K562 (cell line): Measurements from ENCODE around the gene MED20. TPM values are rescaled to one million over a fixed set of nuclear protein-coding genes. Genes with fewer than 3 reads are reported as not detected.

Experiments
- ARID2 ChIP-seq: fragments of 450-650 bp; IDR thresholded peaks from 2 replicates; pipeline ENCODE4 v1.6.1; 2017; ENCODE audit warnings: antibody characterized with exemption, mild to moderate bottlenecking
- ATF2 ChIP-seq: sonication (generic); formaldehyde crosslinking; IDR thresholded peaks from 2 replicates; pipeline ENCODE4 v1.8.1; 2022; ENCODE audit warnings: missing genetic modification reagents
- BHLHE40 ChIP-seq: IDR thresholded peaks from 2 replicates; pipeline ENCODE4 v1.6.1; 2011; ENCODE audit warnings: low read length, improper control_type of control experiment
- CHD1 ChIP-seq: fragments of 200-600 bp; sonication (generic); IDR thresholded peaks from one replicate; pipeline ENCODE4 v1.6.1; 2012; ENCODE audit warnings: mild to moderate bottlenecking, moderate library complexity, low read length, inconsistent platforms
- DNMT1 ChIP-seq: fragments of 450-650 bp; IDR thresholded peaks from 2 replicates; pipeline ENCODE4 v1.6.1; 2016; ENCODE audit warnings: antibody characterized with exemption, mild to moderate bottlenecking
- ESRRB ChIP-seq: fragments of 250-450 bp; sonication (Bioruptor Pico); IDR thresholded peaks from 2 replicates; pipeline ENCODE4 v1.5.0; 2020; ENCODE audit warnings: mild to moderate bottlenecking, moderate library complexity, borderline replicate concordance
- HCFC1 ChIP-seq: IDR thresholded peaks from 2 replicates; pipeline ENCODE4 v1.6.1; 2012; ENCODE audit warnings: low read depth, low read length, improper control_type of control experiment
- HNRNPLL ChIP-seq: fragments of 200-400 bp; formaldehyde crosslinking; IDR thresholded peaks from 2 replicates; pipeline ENCODE4 v1.6.1; 2017; ENCODE audit warnings: low read length, low read depth, mild to moderate bottlenecking; ENCODE audit not compliant: poor library complexity, severe bottlenecking
- IFI16 ChIP-seq: fragments of 250-450 bp; sonication (Bioruptor Pico); IDR thresholded peaks from 2 replicates; pipeline ENCODE4 v2.1.2; 2022; ENCODE audit warnings: mild to moderate bottlenecking, inconsistent platforms
- LARP7 ChIP-seq: fragments of 450-650 bp; IDR thresholded peaks from 2 replicates; pipeline ENCODE4 v1.6.1; 2016
- MYNN ChIP-seq, 2 experiments: sonication (generic); formaldehyde crosslinking in 1 of 2; IDR thresholded peaks; 2 replicates each; pipeline versions ENCODE4 v1.5.0 to v1.6.1; 2016 to 2020; ENCODE audit warnings: antibody characterized with exemption in 1 of 2, missing genetic modification reagents in 1 of 2
- NCOR1 ChIP-seq: fragments of 450-650 bp; IDR thresholded peaks from 2 replicates; pipeline ENCODE4 v1.6.1; 2016; ENCODE audit warnings: mild to moderate bottlenecking, moderate library complexity
- NFIX ChIP-seq: fragments of 250-450 bp; sonication (Bioruptor Pico); IDR thresholded peaks from 2 replicates; pipeline ENCODE4 v1.4.0; 2020; ENCODE audit warnings: low read depth, mild to moderate bottlenecking, moderate library complexity
- NKRF ChIP-seq: fragments of 450-650 bp; IDR thresholded peaks from 2 replicates; pipeline ENCODE4 v1.6.1; 2016; ENCODE audit warnings: borderline replicate concordance
- POLR2G ChIP-seq: fragments of 200-400 bp; formaldehyde crosslinking; IDR thresholded peaks from 2 replicates; pipeline ENCODE4 v1.6.1; 2017; ENCODE audit warnings: low read depth, mild to moderate bottlenecking, antibody characterized with exemption, low read length, moderate library complexity
- RAD21 ChIP-seq, 2 experiments: fragments of 250-450 bp in 1 of 2; fragments of 450-650 bp in 1 of 2; sonication (Bioruptor Pico) in 1 of 2; formaldehyde crosslinking in 1 of 2; IDR thresholded peaks in 1 of 2; conservative IDR thresholded peaks in 1 of 2; 2 replicates each; pipeline versions ENCODE4 v1.4.0 to v1.8.0; 2020 to 2022; ENCODE audit warnings: mild to moderate bottlenecking in 2 of 2, moderate library complexity in 1 of 2
- SLC30A9 ChIP-seq: fragments of 250-450 bp; sonication (Bioruptor Pico); IDR thresholded peaks from 2 replicates; pipeline ENCODE4 v1.8.0; 2022; ENCODE audit warnings: mild to moderate bottlenecking, moderate library complexity
- SMAD2 ChIP-seq: fragments of 150-350 bp; IDR thresholded peaks from 2 replicates; pipeline ENCODE4 v1.6.1; 2014; ENCODE audit warnings: low read depth, mild to moderate bottlenecking, low read length
- SREBF1 ChIP-seq: fragments of 150-350 bp; IDR thresholded peaks from 2 replicates; pipeline ENCODE4 v1.6.1; 2014; ENCODE audit warnings: antibody characterized with exemption, low read depth, low read length, borderline replicate concordance
- STAT5B ChIP-seq: fragments of 250-450 bp; sonication (Bioruptor Pico); IDR thresholded peaks from 2 replicates; pipeline ENCODE4 v1.8.0; 2021; ENCODE audit warnings: mild to moderate bottlenecking, inconsistent platforms
- ZNF134 ChIP-seq: fragments of 250-450 bp; sonication (Bioruptor Pico); conservative IDR thresholded peaks from 2 replicates; pipeline ENCODE4 v1.4.0; 2020
- ZNF143 ChIP-seq: sonication (generic); formaldehyde crosslinking; IDR thresholded peaks from 2 replicates; pipeline ENCODE4 v1.9.0; 2022; ENCODE audit warnings: mild to moderate bottlenecking, missing genetic modification reagents
- ZNF699 ChIP-seq: fragments of 250-450 bp; sonication (Bioruptor Pico); IDR thresholded peaks from 2 replicates; pipeline ENCODE4 v1.8.0; 2021; ENCODE audit warnings: mild to moderate bottlenecking, moderate library complexity; ENCODE audit not compliant: insufficient replicate concordance
- polyA plus RNA-seq, 8 experiments: library from polyadenylated mRNA; depleted of rRNA in 4 of 8; stranded (reverse) in 5 of 8; unstranded in 3 of 8; fragments of >200 nt; fragmentation: Nextera tagmentation in 2 of 8; fragmentation: Illumina TruSeq in 1 of 8; extraction: Ambion mirVana in 2 of 8; extraction: Trizol in 1 of 8; gene quantifications; 2 replicates each; pipeline versions ENCODE4 v1.2.1 to v1.2.3, GENCODE V29; 2011 to 2014; ENCODE audit warnings: inconsistent platforms in 1 of 8, missing spikeins in 1 of 8
- total RNA-seq, 7 experiments: library from RNA; depleted of rRNA in 6 of 7; stranded (reverse); fragments of >200 nt in 6 of 7; fragmentation: Illumina TruSeq in 2 of 7; extraction: Trizol in 2 of 7; gene quantifications; 2 replicates each; pipeline versions ENCODE4 v1.2.1 to v1.2.3, GENCODE V29; 2011 to 2021; ENCODE audit warnings: low replicate concordance in 1 of 7
- TF ChIP-seq, protein P1 (sequence below): fragments of 250-450 bp; sonication (Bioruptor Pico); IDR thresholded peaks from 2 replicates; pipeline ENCODE4 v1.8.0; 2021; ENCODE audit warnings: moderate library complexity, mild to moderate bottlenecking, inconsistent platforms

The MED20 gene
- total and polyA plus RNA-seq, 9 of the 15 experiments (the other 6 are each of a cell fraction or from before 2014, with no cell fraction given), result 27.3 to 80.9 (median 46.0) TPM

DNA sequence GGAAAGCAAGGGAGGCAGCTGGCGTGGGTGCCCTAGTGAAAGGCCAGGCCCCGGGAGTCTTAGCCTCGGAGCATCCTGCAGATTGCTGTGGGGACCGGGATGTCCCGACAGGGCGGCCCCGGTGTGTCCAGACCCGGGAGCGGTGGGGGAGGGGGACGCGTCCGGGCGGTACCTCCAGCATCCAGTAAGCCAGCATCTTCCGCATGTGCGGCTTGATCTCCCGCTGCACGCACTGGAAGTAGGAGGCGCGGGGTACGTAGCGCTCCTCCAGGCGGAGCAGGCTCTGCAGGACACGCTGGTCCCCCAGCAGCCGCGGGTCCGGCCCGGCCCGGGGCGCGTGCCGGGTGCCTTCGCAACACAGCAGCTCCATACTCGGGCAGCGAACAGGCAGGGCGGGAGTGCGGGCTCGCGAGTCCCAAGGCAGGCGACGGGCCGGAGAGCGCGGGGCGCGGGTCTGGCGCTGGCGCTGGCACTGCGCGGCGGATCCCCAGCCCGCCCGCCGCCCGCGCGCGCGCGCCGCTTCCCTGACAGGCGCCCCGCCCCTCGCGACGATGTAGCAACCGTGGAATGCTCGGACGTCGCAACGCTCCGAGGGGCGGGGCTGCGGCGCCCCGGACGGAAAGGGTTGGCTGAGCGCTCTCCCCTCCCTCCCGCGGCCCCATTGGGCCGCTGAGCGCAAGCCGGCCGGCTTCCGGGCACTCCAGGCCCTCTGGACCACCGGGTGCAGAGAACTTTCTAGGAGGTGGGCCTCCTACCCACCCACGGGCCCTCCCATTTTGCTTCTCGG lies 20.5 kb upstream of the MED20 start, which contains the start of gene CCND3 (continued):
- no peak for TF ChIP-seq ATF2
- no peak for TF ChIP-seq DNMT1
- TF ChIP-seq ZNF134, result no peak
- TF ChIP-seq ARID2, result no peak
- TF ChIP-seq, protein P1, sequence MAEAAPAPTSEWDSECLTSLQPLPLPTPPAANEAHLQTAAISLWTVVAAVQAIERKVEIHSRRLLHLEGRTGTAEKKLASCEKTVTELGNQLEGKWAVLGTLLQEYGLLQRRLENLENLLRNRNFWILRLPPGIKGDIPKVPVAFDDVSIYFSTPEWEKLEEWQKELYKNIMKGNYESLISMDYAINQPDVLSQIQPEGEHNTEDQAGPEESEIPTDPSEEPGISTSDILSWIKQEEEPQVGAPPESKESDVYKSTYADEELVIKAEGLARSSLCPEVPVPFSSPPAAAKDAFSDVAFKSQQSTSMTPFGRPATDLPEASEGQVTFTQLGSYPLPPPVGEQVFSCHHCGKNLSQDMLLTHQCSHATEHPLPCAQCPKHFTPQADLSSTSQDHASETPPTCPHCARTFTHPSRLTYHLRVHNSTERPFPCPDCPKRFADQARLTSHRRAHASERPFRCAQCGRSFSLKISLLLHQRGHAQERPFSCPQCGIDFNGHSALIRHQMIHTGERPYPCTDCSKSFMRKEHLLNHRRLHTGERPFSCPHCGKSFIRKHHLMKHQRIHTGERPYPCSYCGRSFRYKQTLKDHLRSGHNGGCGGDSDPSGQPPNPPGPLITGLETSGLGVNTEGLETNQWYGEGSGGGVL (CRISPR knock-in tag), result no peak
- no peak for TF ChIP-seq MYNN (IDR thresholded peaks at IDR 0.05)
- TF ChIP-seq MYNN (CRISPR knock-in tag; IDR thresholded peaks at IDR 0.05), result no peak
- TF ChIP-seq ESRRB (CRISPR knock-in tag), result no peak
- peak; percentile 31; the same call in 1 of the 2 replicates for TF ChIP-seq BHLHE40
- TF ChIP-seq SREBF1, result no peak
- TF ChIP-seq NKRF, result peak; percentile 67; the same call in 1 of the 2 replicates
- TF ChIP-seq SMAD2, result no peak
- TF ChIP-seq HCFC1, result 0 out of 2 replicates have a peak, but pooled peaks have one; percentile 4
- no peak for TF ChIP-seq IFI16 (CRISPR knock-in tag)
- peak; percentile 75 for TF ChIP-seq POLR2G
- TF ChIP-seq STAT5B (CRISPR knock-in tag), result no peak
- no peak for TF ChIP-seq LARP7
- TF ChIP-seq ZNF699, result no peak
- no peak for TF ChIP-seq RAD21 (CRISPR knock-in tag; conservative IDR thresholded peaks at IDR 0.05 in 1 of 2, IDR thresholded peaks at IDR 0.05 in 1 of 2)
- TF ChIP-seq ZNF143 (CRISPR knock-in tag), result no peak
- TF ChIP-seq HNRNPLL, result peak; percentile 44
- TF ChIP-seq SLC30A9 (CRISPR knock-in tag), result 0 out of 2 replicates have a peak, but pooled peaks have one; percentile 49
- no peak for TF ChIP-seq NFIX (CRISPR knock-in tag)
- TF ChIP-seq NCOR1, result no peak
- peak; percentile 98 for TF ChIP-seq CHD1
